Measurements from ENCODE around the gene MACROD1.

The MACROD1 gene

DNA sequence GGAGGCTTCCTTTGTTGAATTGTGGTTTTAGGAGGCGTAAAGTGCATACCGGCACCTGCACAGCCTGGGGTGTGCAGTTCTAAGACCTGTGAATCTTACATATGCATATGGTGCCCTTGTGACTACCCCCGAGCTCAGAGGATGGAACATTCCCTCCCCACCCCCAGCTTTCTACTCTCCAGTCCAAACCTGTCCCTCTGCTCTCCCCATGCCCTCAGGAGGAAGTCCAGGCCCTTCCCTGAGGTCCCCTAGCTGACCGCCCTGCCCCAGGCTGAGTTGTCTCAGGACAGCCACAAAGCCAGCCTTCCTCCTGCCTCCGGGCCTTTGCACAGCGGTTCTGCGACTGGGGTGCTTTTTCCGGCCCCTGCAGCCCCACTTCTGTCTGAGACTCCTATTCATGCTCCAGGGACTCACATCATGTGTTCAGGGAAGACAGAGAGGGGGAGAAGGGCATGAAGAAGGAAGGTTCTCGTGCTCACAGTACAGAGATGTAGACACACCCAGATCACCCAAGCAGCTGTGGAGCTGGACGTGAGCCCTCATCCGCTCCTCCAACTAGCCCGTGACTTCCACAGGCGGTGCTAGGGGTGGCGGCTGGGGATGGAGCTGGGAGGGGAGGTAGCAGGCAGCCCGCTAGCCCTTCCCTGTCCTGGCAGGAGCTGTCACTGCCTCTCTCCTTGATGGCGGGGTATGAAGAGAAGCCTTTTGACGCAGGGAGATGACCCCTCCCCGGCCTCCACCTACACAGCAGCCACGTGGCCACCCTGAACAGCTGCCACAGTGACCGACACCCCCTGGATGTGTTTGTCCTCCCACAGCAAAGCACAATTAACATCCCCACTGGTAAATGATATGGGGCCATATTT is 79.4 kb downstream of the MACROD1 start:
- no peak overlapping the region for H3K4me3 ChIP-seq (replicated peaks; ENCODE audit: low read depth, low read length)
- DNase-seq (ENCODE audit: extremely low read depth, low read depth) = peak; percentile 9
- TF ChIP-seq, protein P1, sequence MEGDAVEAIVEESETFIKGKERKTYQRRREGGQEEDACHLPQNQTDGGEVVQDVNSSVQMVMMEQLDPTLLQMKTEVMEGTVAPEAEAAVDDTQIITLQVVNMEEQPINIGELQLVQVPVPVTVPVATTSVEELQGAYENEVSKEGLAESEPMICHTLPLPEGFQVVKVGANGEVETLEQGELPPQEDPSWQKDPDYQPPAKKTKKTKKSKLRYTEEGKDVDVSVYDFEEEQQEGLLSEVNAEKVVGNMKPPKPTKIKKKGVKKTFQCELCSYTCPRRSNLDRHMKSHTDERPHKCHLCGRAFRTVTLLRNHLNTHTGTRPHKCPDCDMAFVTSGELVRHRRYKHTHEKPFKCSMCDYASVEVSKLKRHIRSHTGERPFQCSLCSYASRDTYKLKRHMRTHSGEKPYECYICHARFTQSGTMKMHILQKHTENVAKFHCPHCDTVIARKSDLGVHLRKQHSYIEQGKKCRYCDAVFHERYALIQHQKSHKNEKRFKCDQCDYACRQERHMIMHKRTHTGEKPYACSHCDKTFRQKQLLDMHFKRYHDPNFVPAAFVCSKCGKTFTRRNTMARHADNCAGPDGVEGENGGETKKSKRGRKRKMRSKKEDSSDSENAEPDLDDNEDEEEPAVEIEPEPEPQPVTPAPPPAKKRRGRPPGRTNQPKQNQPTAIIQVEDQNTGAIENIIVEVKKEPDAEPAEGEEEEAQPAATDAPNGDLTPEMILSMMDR (IDR thresholded peaks at IDR 0.05; ENCODE audit: low read depth, low read length, missing control alignments) = no peak

DNA sequence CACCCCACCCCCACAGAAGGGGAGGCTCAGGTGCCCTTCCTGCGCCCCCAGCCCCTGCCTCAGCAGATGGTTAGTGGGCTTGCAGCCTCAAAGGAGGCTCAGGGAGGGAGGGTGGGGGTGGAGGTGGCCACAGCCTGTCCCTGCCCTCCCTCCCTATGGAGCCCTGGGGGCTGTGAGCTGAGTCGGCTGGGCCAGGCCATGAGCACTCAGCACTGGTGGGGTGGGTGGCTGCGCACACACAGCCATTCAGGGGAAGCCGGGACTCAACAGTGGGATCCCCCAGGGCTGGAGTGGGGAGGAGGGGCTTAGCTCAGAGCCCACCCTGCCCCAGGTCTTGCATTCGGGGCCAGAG is 80.0 kb downstream of the MACROD1 start:
- DNase-seq (ENCODE audit: extremely low read depth, low read depth) = no peak
- H3K4me3 ChIP-seq (replicated peaks; ENCODE audit: low read depth, low read length) = no peak overlapping the region
- TF ChIP-seq, protein P1 (IDR thresholded peaks at IDR 0.05; ENCODE audit: low read depth, low read length, missing control alignments) = no peak

DNA sequence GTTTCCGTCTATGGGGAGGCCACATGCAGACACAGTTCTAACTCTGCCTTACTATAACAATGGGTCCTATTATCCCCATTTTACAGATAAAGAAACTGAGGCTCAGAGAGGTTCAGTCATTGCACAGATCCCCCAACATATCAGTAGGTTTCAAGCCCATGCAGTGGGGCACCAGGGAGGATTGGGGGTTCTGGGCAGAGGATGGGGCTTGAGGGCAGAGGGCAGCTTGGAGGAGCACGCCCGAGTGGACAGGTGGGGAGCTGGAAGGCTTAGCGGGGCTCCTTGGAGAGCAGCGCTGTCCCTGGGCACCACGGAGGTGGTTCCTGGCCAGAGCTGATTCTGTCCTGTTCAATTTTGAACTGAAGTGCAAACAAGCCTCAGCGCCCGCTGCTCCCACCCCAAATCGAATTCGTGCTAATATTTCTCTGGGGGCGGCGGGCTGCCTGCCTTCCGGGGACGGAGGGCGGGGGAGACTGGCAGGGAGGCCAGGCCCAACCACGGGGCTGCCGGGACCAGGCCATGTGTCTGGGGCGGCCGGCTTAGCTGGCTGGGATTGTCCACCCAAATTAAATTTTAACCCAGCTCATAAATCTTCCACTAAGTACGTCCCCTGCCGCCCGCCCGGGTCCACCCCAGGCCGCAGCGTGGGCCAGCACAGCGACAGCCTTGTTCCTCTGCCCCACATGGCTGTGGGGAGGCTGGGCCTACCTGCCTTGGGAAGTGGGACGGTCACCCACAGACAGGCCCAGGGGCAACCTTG is 80.8 kb downstream of the MACROD1 start:
- DNase-seq (ENCODE audit: extremely low read depth, low read depth) = no peak
- no peak overlapping the region for H3K4me3 ChIP-seq (replicated peaks; ENCODE audit: low read depth, low read length)
- TF ChIP-seq, protein P1 (IDR thresholded peaks at IDR 0.05; ENCODE audit: low read depth, low read length, missing control alignments) = no peak

DNA sequence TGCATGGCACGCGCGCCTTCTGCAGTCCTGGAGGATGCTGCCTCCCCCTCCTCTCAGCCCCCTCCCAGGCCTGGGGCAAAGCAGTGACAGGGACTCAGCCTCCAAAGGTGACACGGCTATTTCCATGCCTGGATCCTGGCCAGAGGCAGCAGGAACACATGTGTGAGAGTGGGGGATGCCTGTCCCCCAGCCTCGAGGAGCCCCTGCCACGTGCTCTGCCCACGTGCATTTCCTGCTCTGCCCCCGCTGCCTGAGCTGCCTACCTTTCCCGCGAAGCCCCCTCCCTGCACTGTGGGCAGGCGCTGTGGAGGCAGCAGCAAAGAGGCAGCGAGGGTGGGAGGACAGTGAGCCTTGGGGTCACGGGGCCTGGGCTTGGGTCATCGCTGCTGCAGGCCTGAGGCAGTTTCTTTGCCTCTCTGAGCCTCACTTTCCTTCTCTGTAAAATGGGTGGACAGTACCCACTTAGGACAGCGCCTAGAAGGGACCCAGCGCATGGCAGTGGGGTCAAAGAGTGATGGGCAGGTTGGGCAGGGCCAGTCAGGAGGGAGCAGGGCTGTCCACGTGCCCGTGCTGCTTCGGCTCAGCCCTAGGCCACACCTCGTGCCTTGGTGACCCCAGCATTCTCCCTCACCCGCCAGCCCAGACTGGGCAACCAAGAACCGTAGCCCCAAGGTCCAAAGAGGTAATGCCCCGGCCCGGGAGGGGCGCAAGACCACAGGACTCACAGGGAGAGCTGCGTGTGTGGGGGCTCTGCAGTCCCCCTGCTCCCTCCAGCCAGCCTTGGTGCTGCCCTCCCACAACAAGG is 81.6 kb downstream of the MACROD1 start:
- TF ChIP-seq, protein P1 (IDR thresholded peaks at IDR 0.05; ENCODE audit: low read depth, low read length, missing control alignments) = no peak
- DNase-seq (ENCODE audit: extremely low read depth, low read depth) = no peak
- no peak overlapping the region for H3K4me3 ChIP-seq (replicated peaks; ENCODE audit: low read depth, low read length)

DNA sequence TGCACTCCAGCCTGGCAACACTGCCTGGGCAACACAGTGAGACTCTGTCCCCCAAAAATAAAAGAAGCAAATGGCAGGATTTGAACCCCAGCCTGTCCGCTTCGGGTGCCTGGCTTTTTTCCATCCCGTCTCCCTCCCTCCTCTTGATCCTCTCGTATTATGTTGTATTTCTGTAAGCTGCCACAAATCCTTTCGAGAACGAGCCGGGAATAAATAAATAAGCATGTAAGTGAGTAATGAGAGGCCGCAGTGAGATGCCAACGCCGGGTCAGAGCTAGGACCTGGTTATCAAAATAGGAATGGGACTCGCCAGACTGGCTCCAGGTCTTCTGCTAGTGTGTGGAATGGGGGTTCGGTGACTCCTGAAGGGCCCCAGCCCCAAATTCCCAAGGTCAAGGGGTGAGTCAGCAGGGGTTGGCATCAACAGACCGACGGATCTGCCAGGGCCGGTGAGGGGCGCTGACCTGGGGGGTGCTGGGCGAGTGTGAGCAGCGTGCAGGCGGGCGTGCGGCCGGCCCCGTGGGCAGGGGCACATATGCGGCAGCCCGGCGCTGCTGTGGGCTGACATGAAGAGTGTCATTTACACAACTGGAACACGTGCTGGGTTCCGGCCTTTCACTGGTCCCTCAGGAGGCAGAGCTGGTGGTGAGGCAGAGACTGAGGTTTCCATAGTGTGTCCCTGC is 82.4 kb downstream of the MACROD1 start:
- DNase-seq (ENCODE audit: extremely low read depth, low read depth) = no peak
- TF ChIP-seq, protein P1 (IDR thresholded peaks at IDR 0.05; ENCODE audit: low read depth, low read length, missing control alignments) = no peak

More for the DNA sequence above, 82.4 kb downstream of the MACROD1 start:
- H3K4me3 ChIP-seq (replicated peaks; ENCODE audit: low read depth, low read length) = no peak overlapping the region
